ENCODE data around the gene MAST1.
"Not testable (repeated sequence)": the region's sequence is repeated elsewhere in the genome, so short reads cannot be mapped to it uniquely, and the experiment has no call there.

MAST1 gene

DNA sequence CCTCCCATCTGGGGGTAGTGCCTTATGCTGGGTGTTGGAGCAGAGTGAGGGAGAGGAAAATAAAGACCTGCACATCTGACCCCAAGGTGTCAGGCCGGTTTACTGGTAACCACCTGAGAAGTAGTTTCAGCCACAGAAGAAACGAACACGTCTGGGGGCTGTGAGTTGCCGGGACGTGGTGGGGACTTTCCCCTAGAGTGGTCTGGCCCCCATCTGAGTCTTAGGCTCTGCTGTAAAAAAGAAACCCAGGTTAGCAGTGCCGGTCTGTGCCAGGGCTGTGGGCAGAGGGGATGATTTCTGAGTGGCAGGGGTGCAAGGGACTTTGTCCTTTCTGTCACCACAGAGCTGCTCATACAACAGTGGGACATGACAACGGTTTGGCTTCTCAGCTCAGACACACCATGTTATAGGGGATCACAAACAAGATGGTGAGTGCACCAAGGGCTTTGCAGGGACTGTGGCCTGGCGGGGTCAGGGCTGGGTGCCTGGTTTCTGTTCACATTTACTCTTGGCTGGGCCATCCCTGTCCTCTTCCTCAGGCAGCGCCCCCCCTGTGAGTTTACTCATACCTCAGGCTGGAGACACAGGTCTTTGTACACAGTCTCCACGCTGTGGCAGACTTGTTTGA, 61.7 kb downstream of the MAST1 start:
- no peak for DNase-seq

DNA sequence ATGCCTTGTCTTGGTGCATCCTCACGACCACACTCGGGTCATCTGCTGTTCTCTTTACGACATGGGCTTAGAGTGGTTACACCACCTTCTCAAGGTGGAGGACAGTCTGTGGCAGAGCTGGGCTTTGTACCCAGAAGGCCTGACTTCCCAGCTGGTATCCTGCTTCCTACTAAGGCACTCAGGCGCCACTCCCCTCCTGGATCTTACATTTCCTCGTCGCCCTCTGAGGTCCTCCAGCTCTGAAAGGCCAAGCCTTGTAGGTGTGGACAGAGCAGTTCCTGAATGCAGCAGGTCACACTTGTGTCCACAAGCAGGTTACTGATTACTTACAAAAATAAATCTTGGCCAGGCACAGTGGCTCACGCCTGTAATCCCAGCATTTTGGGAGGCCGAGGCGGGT, 68.9 kb downstream of the MAST1 start:
- DNase-seq, result no peak

DNA sequence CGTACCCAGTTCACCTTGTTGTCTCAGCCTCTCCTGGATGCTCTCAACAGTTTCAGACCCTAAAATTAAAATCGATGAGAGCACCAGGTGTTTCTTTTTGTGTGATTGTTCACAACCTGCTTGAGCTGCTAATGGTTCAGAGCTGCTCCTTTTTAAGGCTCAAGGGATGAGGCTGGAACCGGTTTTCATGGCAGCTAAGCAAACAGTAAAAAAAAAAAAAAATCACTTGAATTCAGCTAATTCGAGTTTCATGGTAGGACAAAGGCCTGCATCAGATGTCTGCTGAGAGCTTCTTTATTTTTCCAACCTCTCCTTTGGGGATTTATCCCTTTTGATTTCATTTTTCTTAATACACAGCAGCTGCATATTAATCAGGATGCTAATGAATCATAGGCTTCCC, 74.3 kb downstream of the MAST1 start:
- no peak for DNase-seq

DNA sequence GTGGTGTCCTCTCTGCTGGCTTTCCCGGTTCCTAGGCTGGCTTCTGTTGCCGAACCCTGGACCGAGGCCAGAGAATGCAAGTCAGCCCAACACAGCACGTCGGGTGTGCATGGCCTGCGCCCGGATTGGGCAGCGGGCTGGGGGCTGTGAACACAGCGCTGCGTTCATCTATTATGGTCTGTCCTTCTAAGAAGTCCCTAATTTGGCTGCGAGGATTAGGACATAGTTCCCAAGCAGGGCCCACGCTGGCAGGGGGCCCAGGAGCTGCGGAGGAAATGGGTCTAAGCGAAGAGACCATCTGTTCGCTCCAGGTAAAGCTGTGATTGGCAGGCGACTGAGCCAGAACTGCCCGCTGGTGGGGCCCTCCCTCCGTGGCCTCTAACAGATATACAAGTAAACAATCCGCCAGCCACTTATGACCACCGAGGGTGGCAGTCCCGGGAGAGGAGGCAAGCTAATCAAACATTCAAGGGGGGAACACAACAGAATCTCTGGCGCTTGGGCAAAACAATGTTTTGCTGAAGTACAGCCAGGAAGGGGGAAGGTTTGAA, 74.8 kb downstream of the MAST1 start:
- DNase-seq, result no peak

DNA sequence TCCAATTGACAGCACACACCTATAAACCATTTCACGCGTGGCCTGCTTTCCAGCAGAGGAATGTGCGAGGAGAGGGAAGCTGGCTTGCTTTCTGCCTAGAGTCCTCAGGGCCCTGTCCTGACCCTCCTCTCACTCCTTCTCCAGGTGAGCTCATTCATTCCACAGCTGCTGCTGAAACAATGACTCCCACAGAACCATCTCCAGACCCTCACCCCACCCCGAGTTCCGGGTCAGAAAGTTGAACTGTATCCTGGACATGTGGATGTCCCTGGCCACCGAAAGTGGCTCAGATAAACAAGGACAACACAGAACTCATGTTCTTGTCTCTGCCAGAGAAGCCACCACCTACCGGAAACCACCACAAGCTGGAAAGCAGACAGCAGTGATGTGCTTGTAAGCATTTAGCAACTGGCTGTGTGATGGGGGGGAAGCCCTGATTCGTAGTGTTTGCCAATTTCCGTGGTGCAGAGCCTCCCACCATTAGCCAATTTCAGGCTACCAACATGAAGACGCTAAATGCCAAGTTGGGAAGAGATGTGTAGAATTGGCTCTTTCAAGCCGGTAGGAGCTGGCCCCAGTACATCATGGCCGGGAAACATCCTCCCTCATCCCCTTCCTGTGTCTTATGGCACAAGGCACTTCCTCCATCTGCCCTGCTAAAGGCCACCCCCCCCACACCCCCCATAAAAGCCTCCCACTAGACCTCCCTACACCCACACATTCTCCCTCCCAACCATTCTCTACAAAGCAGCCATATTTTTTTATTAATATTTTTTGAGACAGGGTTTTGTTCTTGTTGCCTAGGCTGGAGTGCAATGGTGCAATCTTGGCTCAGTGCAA, 75.8 kb downstream of the MAST1 start:
- peak; percentile 56 for DNase-seq

DNA sequence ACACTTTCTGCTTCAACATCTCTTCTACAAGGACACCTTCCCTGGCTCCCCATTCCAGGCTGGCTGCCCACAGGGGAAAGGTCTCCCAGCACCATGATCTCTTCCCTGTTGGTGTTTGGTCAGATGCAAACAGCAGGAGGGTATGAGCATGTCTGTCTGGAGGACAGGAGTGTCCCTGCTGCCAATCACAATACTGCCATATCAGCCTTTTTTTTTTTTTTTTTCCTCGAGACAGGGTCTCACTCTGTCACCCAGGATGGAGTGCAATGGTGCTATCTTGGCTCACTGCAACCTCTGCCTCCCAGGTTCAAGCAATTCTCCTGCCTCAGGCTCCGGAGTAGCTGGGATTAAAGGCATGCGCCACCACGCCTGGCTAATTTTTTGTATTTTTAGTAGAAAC, 77.5 kb downstream of the MAST1 start:
- not testable (repeated sequence) for DNase-seq

DNA sequence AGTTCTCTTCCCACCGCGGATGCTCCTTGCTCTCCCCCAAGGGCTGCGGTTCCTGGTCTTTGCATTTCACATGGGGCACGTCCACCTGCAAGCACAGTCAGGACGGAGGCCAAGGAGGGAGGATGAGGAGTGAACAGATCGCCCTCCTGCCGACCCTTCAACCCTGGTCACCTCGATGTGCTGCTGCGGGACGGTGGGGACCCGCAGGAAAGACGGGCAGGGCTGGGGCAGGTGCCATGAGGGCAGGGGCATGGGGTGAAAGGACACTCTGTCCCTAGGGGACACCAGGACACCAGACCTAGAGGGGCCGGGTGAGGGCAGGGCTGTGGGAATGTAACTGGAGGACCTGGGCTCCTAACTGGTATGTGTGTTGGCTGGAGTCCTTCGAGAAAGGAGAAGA, 79.9 kb downstream of the MAST1 start:
- DNase-seq, result no peak

DNA sequence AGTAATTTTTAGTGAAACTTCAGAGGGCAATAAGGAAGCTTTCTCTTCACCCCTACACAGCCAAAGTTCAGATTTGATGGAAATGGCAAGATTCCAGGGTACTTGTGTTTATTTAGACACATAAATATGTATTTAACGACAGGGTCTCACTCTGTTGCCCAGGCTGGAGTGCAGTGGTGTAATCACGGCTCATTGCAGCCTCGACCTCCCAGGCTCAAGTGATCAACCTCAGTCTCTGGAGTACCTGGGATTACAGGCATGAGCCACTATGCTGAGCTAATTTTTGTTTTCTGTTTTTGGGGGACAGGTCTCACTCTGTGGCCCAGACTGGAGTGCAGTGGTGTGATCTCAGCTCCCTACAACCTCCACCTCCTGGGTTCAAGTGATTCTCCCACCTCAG, 82.7 kb downstream of the MAST1 start:
- no peak for DNase-seq

DNA sequence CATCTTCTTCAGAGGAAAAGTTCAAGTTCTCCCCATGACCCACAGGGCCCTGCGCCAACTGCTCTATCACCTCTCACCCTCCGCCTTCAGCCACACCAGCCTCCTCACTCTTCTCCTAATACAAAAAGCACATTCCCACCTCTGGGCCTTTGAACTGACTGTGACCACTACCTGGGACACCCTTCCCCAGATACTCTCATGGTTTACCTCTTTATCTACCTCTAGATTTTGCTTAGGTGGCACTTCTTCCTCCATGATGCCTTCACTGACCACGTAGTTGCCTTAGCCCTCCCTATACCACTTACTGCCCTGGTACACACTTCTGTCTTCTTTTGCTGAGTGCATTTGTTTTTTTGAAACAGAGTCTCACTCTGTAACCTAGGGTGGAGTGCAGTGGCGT, 84.6 kb downstream of the MAST1 start:
- DNase-seq, result no peak

All from activated T-cell treated with anti-CD3 and anti-CD28 coated beads, Interleukin-2, amount 50 U/mL, for 1 hour (primary cell).